Measurements from ENCODE around the gene ALOX5.
A peak's percentile ranks its signal among the peaks of the same experiment; 100 is the strongest.
"Not testable (repeated sequence)": the region's sequence is repeated elsewhere in the genome, so short reads cannot be mapped to it uniquely, and the experiment has no call there.

The ALOX5 gene

GRCh38 chr10:45471059-45471458 is 97.0 kb downstream of the ALOX5 start:
- no peak for TF ChIP-seq CTCF (IDR thresholded peaks at IDR 0.05; ENCODE audit: low read depth, low read length)
- no peak for DNase-seq
- Histone ChIP-seq H3K27me3 (no peaks in the 10 kb centered on the region), H3K9me3 (no peaks in the 10 kb centered on the region), H3K4me3 (ENCODE audit: low read depth, low read length) (no peak overlapping the region), H3K36me3 (no peaks in the 10 kb centered on the region), H3K4me1 (peaks cover 14% of the 10 kb centered on the region)

GRCh38 chr10:45471531-45472310 is 97.7 kb downstream of the ALOX5 start:
- no peak overlapping the region for H3K4me3 ChIP-seq (ENCODE audit: low read depth, low read length)
- H3K27me3 ChIP-seq = no peaks in the 10 kb centered on the region
- no peaks in the 10 kb centered on the region for H3K36me3 ChIP-seq
- peaks cover 14% of the 10 kb centered on the region for H3K4me1 ChIP-seq
- TF ChIP-seq CTCF (IDR thresholded peaks at IDR 0.05; ENCODE audit: low read depth, low read length) = no peak
- no peak for DNase-seq
- no peaks in the 10 kb centered on the region for H3K9me3 ChIP-seq

- TF ChIP-seq CTCF (IDR thresholded peaks at IDR 0.05; ENCODE audit: low read depth, low read length) = no peak
- DNase-seq = peak; percentile 52
These were observed 99.1 kb downstream of the ALOX5 start for GRCh38 chr10:45473126-45473525.

GRCh38 chr10:45476559-45476958 is 102.5 kb downstream of the ALOX5 start:
- Histone ChIP-seq H3K4me3 (ENCODE audit: low read depth, low read length) (no peak overlapping the region), H3K36me3 (no peaks in the 10 kb centered on the region), H3K9me3 (no peaks in the 10 kb centered on the region), H3K27me3 (no peaks in the 10 kb centered on the region), H3K4me1 (peaks cover 7% of the 10 kb centered on the region; the same call in 1 of the 2 replicates)
- DNase-seq = no peak
- no peak for TF ChIP-seq CTCF (IDR thresholded peaks at IDR 0.05; ENCODE audit: low read depth, low read length)

More at GRCh38 chr10:45473126-45473525, 99.1 kb downstream of the ALOX5 start:
- Histone ChIP-seq H3K36me3 (no peaks in the 10 kb centered on the region), H3K9me3 (no peaks in the 10 kb centered on the region), H3K27me3 (no peaks in the 10 kb centered on the region), H3K4me3 (ENCODE audit: low read depth, low read length) (no peak overlapping the region), H3K4me1 (peaks cover 14% of the 10 kb centered on the region)

GRCh38 chr10:45480294-45480693 is 106.3 kb downstream of the ALOX5 start:
- Histone ChIP-seq H3K27me3 (no peaks in the 10 kb centered on the region), H3K36me3 (no peaks in the 10 kb centered on the region), H3K4me3 (ENCODE audit: low read depth, low read length) (no peak overlapping the region), H3K4me1 (no peaks in the 10 kb centered on the region), H3K9me3 (no peaks in the 10 kb centered on the region)
- no peak for DNase-seq
- TF ChIP-seq CTCF (IDR thresholded peaks at IDR 0.05; ENCODE audit: low read depth, low read length) = no peak

- DNase-seq, H3K4me1 ChIP-seq, H3K9me3 ChIP-seq: not testable (repeated sequence)
These were observed 107.1 kb downstream of the ALOX5 start for GRCh38 chr10:45481100-45481499.

More at GRCh38 chr10:45481100-45481499, 107.1 kb downstream of the ALOX5 start:
- not testable (repeated sequence) for H3K36me3 ChIP-seq; H3K4me3 ChIP-seq (ENCODE audit: low read depth, low read length); H3K27me3 ChIP-seq

All from BE2C (cell line).